Testis (tissue), 2 donors: ENCODE measurements around the gene PRR33.

ENCODE experiments used
- CTCF ChIP-seq, 3 experiments: fragments of 450-650 bp in 2 of 3; fragments of 200-600 bp in 1 of 3; sonication (generic) in 1 of 3; IDR thresholded peaks; one replicate each; pipeline ENCODE4 v1.5.1; 2016 to 2019; ENCODE audit warnings: antibody characterized with exemption in 3 of 3, mild to moderate bottlenecking in 2 of 3, moderate library complexity in 1 of 3
- POLR2A ChIP-seq: fragments of 450-650 bp; IDR thresholded peaks from one replicate; pipeline ENCODE4 v1.6.1; 2017; ENCODE audit warnings: antibody characterized with exemption, mild to moderate bottlenecking, moderate library complexity

GRCh38 chr11:1853376-1854131 lies 38.1 kb downstream of the PRR33 start:
- TF ChIP-seq CTCF (IDR thresholded peaks at IDR 0.05), result no peak
- no peak for TF ChIP-seq POLR2A
